KMS-11 (cell line): Measurements from ENCODE around the gene SH3GLB2.

ENCODE experiments used
- H2AFZ ChIP-seq: fragments of 200-600 bp; sonication (generic); 2 replicates; pipeline ENCODE4 v1.6.1; 2016; ENCODE audit warnings: antibody characterized with exemption, mixed run types, low read depth
- H3K27ac ChIP-seq: fragments of 200-600 bp; sonication (generic); 2 replicates; pipeline ENCODE4 v1.6.1; 2016; ENCODE audit warnings: mild to moderate bottlenecking, mixed run types
- H3K27me3 ChIP-seq: fragments of 200-600 bp; sonication (generic); 2 replicates; pipeline ENCODE4 v1.6.1; 2017; ENCODE audit warnings: mild to moderate bottlenecking, low read depth, mixed run types, moderate library complexity; ENCODE audit not compliant: insufficient read depth
- H3K36me3 ChIP-seq: fragments of 200-600 bp; sonication (generic); 2 replicates; pipeline ENCODE4 v1.6.1; 2017; ENCODE audit warnings: mild to moderate bottlenecking, mixed run types; ENCODE audit not compliant: insufficient read depth
- H3K4me1 ChIP-seq: fragments of 200-600 bp; sonication (generic); 2 replicates; pipeline ENCODE4 v1.6.1; 2016; ENCODE audit warnings: mild to moderate bottlenecking, low read depth, mixed run types; ENCODE audit not compliant: poor library complexity, severe bottlenecking
- H3K4me2 ChIP-seq: fragments of 200-600 bp; sonication (generic); 2 replicates; pipeline ENCODE4 v1.7.0; 2016; ENCODE audit warnings: mild to moderate bottlenecking, mixed run types
- H3K4me3 ChIP-seq: fragments of 200-600 bp; sonication (generic); IDR thresholded peaks from 2 replicates; pipeline ENCODE4 v1.6.1; 2017; ENCODE audit warnings: low read depth, low read length, mixed read lengths; ENCODE audit not compliant: insufficient read depth
- H3K79me2 ChIP-seq: fragments of 200-600 bp; sonication (generic); 2 replicates; pipeline ENCODE4 v1.6.1; 2016; ENCODE audit warnings: low read depth, mixed run types; ENCODE audit not compliant: insufficient read depth
- H3K9ac ChIP-seq: fragments of 200-600 bp; sonication (generic); 2 replicates; pipeline ENCODE4 v1.6.1; 2016; ENCODE audit warnings: mild to moderate bottlenecking, mixed run types
- H4K20me1 ChIP-seq: fragments of 200-600 bp; sonication (generic); 2 replicates; pipeline ENCODE4 v1.6.1; 2016; ENCODE audit warnings: mild to moderate bottlenecking, mixed run types; ENCODE audit not compliant: insufficient read depth
- CTCF ChIP-seq: fragments of 200-600 bp; sonication (generic); conservative IDR thresholded peaks from 2 replicates; pipeline ENCODE4 v1.6.1; 2017; ENCODE audit warnings: low read depth, mild to moderate bottlenecking, antibody characterized with exemption, low read length, moderate library complexity, mixed read lengths

SH3GLB2 gene

GRCh38 chr9:129042016-129042415 is 13.9 kb upstream of the SH3GLB2 start:
- Histone ChIP-seq H3K4me1 (peaks cover 14% of the 10 kb centered on the region), H3K79me2 (peaks cover 11% of the 10 kb centered on the region; the same call in 1 of the 2 replicates), H3K27ac (no peak overlapping the region), H3K4me3 (no peak overlapping the region), H2AFZ (no peak overlapping the region), H3K4me2 (no peak overlapping the region), H4K20me1 (no peaks in the 10 kb centered on the region), H3K36me3 (no peaks in the 10 kb centered on the region; the same call in 1 of the 2 replicates), H3K9ac (no peak overlapping the region), H3K27me3 (no peaks in the 10 kb centered on the region)
- TF ChIP-seq CTCF = no peak

DNA sequence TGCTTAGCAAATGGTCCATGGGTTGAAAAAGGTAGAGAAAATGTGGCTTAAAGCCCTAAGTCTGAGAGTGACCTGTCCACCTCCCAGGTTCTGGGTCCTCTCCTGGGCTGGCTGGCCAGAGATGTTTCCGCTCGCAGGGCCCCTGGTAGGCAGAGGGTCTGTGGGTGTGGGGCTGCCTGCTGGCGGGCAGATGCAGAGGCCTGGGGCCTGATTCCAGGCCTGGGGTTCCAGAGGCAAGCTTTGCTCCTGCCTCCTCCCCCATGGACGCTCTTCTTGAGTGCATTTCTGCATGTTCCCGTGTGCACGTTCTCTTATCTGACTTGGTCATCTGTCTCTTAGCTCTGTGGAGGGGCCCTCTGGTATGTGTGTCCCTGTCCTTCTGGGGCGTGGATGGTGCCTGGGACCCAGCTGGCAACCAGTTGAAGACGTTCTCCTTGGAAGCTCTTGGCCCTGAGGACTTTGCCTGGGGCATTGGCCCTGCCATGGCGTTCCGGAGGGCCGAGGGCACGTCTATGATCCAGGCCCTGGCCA is 12.0 kb upstream of the SH3GLB2 start:
- no peak overlapping the region for H2AFZ ChIP-seq
- H3K4me2 ChIP-seq = no peak overlapping the region
- no peak overlapping the region for H3K27ac ChIP-seq
- H3K79me2 ChIP-seq = peaks cover 11% of the 10 kb centered on the region; the same call in 1 of the 2 replicates
- no peaks in the 10 kb centered on the region for H3K27me3 ChIP-seq
- no peak overlapping the region for H3K9ac ChIP-seq
- H3K4me3 ChIP-seq = no peak overlapping the region
- H4K20me1 ChIP-seq = no peaks in the 10 kb centered on the region
- TF ChIP-seq CTCF = no peak
- no peaks in the 10 kb centered on the region; the same call in 1 of the 2 replicates for H3K36me3 ChIP-seq
- peaks cover 20% of the 10 kb centered on the region for H3K4me1 ChIP-seq

- Histone ChIP-seq H3K9ac (no peak overlapping the region), H3K36me3 (no peaks in the 10 kb centered on the region; the same call in 1 of the 2 replicates), H3K4me1 (peaks cover 20% of the 10 kb centered on the region), H4K20me1 (no peaks in the 10 kb centered on the region), H3K79me2 (peaks cover 11% of the 10 kb centered on the region; the same call in 1 of the 2 replicates), H3K4me3 (no peak overlapping the region), H3K27me3 (no peaks in the 10 kb centered on the region), H3K27ac (no peak overlapping the region), H3K4me2 (peak overlapping the region; percentile 95; the same call in 1 of the 2 replicates), H2AFZ (no peak overlapping the region)
- no peak for TF ChIP-seq CTCF
Measured at GRCh38 chr9:129038109-129038852, 10.2 kb upstream of the SH3GLB2 start.

DNA sequence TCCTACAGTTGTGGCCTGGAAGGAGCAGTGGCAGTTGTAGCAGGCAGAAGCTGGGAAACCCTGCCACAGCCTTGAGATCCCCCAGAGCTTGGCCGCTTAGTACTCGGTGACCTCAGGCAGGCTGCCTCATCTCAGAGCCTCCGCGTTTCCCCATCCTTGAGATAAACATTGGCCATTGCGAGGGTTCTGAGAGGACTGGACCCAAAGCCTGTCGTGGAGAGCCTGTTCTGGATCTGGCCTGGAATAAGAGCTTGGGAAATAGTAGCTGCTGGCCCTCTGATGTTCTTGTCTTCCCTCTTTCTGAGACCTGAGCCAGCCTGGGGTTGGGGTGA is 9.6 kb upstream of the SH3GLB2 start:
- Histone ChIP-seq H3K27ac (no peak overlapping the region), H3K27me3 (no peaks in the 10 kb centered on the region), H4K20me1 (no peaks in the 10 kb centered on the region), H2AFZ (no peak overlapping the region), H3K79me2 (peaks cover 11% of the 10 kb centered on the region; the same call in 1 of the 2 replicates), H3K9ac (no peak overlapping the region), H3K4me2 (peak overlapping the region; percentile 95), H3K36me3 (no peaks in the 10 kb centered on the region; the same call in 1 of the 2 replicates), H3K4me3 (no peak overlapping the region), H3K4me1 (peaks cover 20% of the 10 kb centered on the region)
- TF ChIP-seq CTCF = no peak
